SK-N-SH (cell line): Measurements from ENCODE around the gene TNFRSF14. TPM values are rescaled to one million over a fixed set of nuclear protein-coding genes. Genes with fewer than 3 reads are reported as not detected.

Source experiments
- CTCF ChIA-PET: fragments of 300-600, 350-600 bp; formaldehyde crosslinking; extraction: SDS; loops from one replicate; lab custom pipeline; 2021; lab: Yijun Ruan, JAX
- POLR2A ChIA-PET: fragments of 350-600 bp; sonication (Branson Sonifier 250); formaldehyde crosslinking; extraction: SDS; loops from one replicate; lab custom pipeline; 2020; ENCODE audit warnings: antibody characterized with exemption, inconsistent platforms; lab: Yijun Ruan, JAX
- DNase-seq: peaks from one replicate; pipeline ENCODE4 v3.0.0; 2012
- H2AFZ ChIP-seq: fragments of 200-600 bp; sonication (generic); 2 replicates; pipeline ENCODE4 v1.8.1; 2016; ENCODE audit warnings: antibody characterized with exemption, mild to moderate bottlenecking, low read depth
- H3F3A ChIP-seq: fragments of 200-600 bp; sonication (generic); replicated peaks from 2 replicates; pipeline ENCODE3; 2016; ENCODE audit warnings: antibody characterized with exemption, mild to moderate bottlenecking; ENCODE audit not compliant: insufficient read depth
- H3K27ac ChIP-seq, 2 experiments: fragments of 200-500 bp in 1 of 2; fragments of 200-600 bp in 1 of 2; sonication (Bioruptor generic) in 1 of 2; sonication (generic), shearing (Covaris generic) in 1 of 2; 2 replicates each; pipeline versions ENCODE4 v1.5.1 to v1.6.1; 2014 to 2016; ENCODE audit warnings: low read depth in 2 of 2, inconsistent platforms in 1 of 2, low read length in 1 of 2, mild to moderate bottlenecking in 1 of 2, mixed read lengths in 1 of 2
- H3K27me3 ChIP-seq: fragments of 200-600 bp; sonication (generic), shearing (Covaris generic); 2 replicates; pipeline ENCODE4 v1.6.1; 2016; ENCODE audit warnings: mixed run types; ENCODE audit not compliant: insufficient read depth
- H3K36me3 ChIP-seq, 2 experiments: fragments of 200-500 bp in 1 of 2; fragments of 200-600 bp in 1 of 2; sonication (Bioruptor generic) in 1 of 2; sonication (generic) in 1 of 2; replicated peaks in 1 of 2; 2 replicates each; pipeline versions ENCODE3 to v1.5.1; 2014 to 2016; ENCODE audit warnings: low read length in 1 of 2, mild to moderate bottlenecking in 1 of 2; ENCODE audit not compliant: insufficient read depth in 2 of 2, control insufficient read depth in 1 of 2
- H3K4me1 ChIP-seq, 2 experiments: fragments of 200-500 bp in 1 of 2; fragments of 200-600 bp in 1 of 2; sonication (Bioruptor generic) in 1 of 2; sonication (generic), shearing (Covaris generic) in 1 of 2; 2 replicates each; pipeline versions ENCODE4 v1.5.1 to v1.6.1; 2014 to 2016; ENCODE audit warnings: low read depth in 1 of 2, low read length in 1 of 2, mixed run types in 1 of 2; ENCODE audit not compliant: insufficient read depth in 2 of 2, control insufficient read depth in 1 of 2
- H3K4me2 ChIP-seq: fragments of 200-600 bp; sonication (generic), shearing (Covaris generic); 2 replicates; pipeline ENCODE4 v1.6.1; 2017; ENCODE audit warnings: mixed run types
- H3K4me3 ChIP-seq, 2 experiments: fragments of 200-500 bp in 1 of 2; fragments of 200-600 bp in 1 of 2; sonication (Bioruptor generic) in 1 of 2; sonication (generic), shearing (Covaris generic) in 1 of 2; 2 replicates each; pipeline versions ENCODE4 v1.5.1 to v1.8.1; 2014 to 2016; ENCODE audit warnings: low read depth in 2 of 2, inconsistent platforms in 1 of 2, low read length in 1 of 2, mild to moderate bottlenecking in 1 of 2, mixed read lengths in 1 of 2, moderate library complexity in 1 of 2
- H3K79me2 ChIP-seq: fragments of 200-600 bp; sonication (generic); 2 replicates; pipeline ENCODE4 v1.8.1; 2017; ENCODE audit warnings: mild to moderate bottlenecking; ENCODE audit not compliant: insufficient read depth
- H3K9ac ChIP-seq: fragments of 200-600 bp; sonication (generic); 2 replicates; pipeline ENCODE4 v1.6.1; 2017; ENCODE audit warnings: mixed run types
- H3K9me2 ChIP-seq: fragments of 200-600 bp; sonication (generic); 2 replicates; pipeline ENCODE4 v1.6.1; 2017; ENCODE audit warnings: mixed run types
- H3K9me3 ChIP-seq: fragments of 200-600 bp; sonication (generic); 2 replicates; pipeline ENCODE4 v1.6.1; 2017; ENCODE audit warnings: mixed run types, mild to moderate bottlenecking, moderate library complexity
- H4K20me1 ChIP-seq: fragments of 200-600 bp; sonication (generic); 2 replicates; pipeline ENCODE4 v1.6.1; 2017; ENCODE audit warnings: mild to moderate bottlenecking, mixed run types; ENCODE audit not compliant: insufficient read depth
- ELF1 ChIP-seq: IDR thresholded peaks from 2 replicates; pipeline ENCODE4 v1.4.0; 2012
- EP300 ChIP-seq, 2 experiments: IDR thresholded peaks; 2 replicates each; pipeline versions ENCODE4 v1.4.0 to v1.6.1; 2012; ENCODE audit warnings: borderline replicate concordance in 1 of 2, low read depth in 1 of 2, low read length in 1 of 2
- FOXM1 ChIP-seq: IDR thresholded peaks from 2 replicates; pipeline ENCODE4 v1.4.0; 2012; ENCODE audit warnings: low read depth, mild to moderate bottlenecking
- GABPA ChIP-seq: IDR thresholded peaks from 2 replicates; pipeline ENCODE4 v1.4.0; 2012; ENCODE audit warnings: low read depth, mild to moderate bottlenecking
- GATA2 ChIP-seq: sonication (generic); formaldehyde crosslinking; IDR thresholded peaks from 2 replicates; pipeline ENCODE4 v1.5.0; 2020; ENCODE audit warnings: mild to moderate bottlenecking, missing genetic modification reagents
- MXI1 ChIP-seq: IDR thresholded peaks from 2 replicates; pipeline ENCODE4 v1.6.1; 2012; ENCODE audit warnings: mild to moderate bottlenecking, low read depth, low read length, improper control_type of control experiment
- NFIC ChIP-seq: IDR thresholded peaks from 2 replicates; pipeline ENCODE4 v1.4.0; 2012; ENCODE audit warnings: borderline replicate concordance
- NRF1 ChIP-seq: IDR thresholded peaks from 2 replicates; pipeline ENCODE4 v1.6.1; 2012; ENCODE audit warnings: low read depth, mild to moderate bottlenecking, low read length
- POLR2AphosphoS5 ChIP-seq: IDR thresholded peaks from 2 replicates; pipeline ENCODE4 v1.6.1; 2012; ENCODE audit warnings: low read depth, low read length
- RAD21 ChIP-seq: IDR thresholded peaks from 2 replicates; pipeline ENCODE4 v1.6.1; 2012; ENCODE audit warnings: mild to moderate bottlenecking, low read length
- RFX5 ChIP-seq: IDR thresholded peaks from 2 replicates; pipeline ENCODE4 v1.6.1; 2012; ENCODE audit warnings: mild to moderate bottlenecking, improper control_type of control experiment, low read length
- RXRA ChIP-seq: IDR thresholded peaks from 2 replicates; pipeline ENCODE4 v1.4.0; 2012; ENCODE audit warnings: low read depth, mild to moderate bottlenecking, borderline replicate concordance
- SIN3A ChIP-seq: IDR thresholded peaks from 2 replicates; pipeline ENCODE4 v1.6.1; 2012; ENCODE audit warnings: low read depth, mild to moderate bottlenecking, low read length, moderate library complexity, borderline replicate concordance
- SMC3 ChIP-seq: IDR thresholded peaks from 2 replicates; pipeline ENCODE4 v1.6.1; 2012; ENCODE audit warnings: low read depth, low read length, improper control_type of control experiment
- TAF1 ChIP-seq: IDR thresholded peaks from 2 replicates; pipeline ENCODE4 v1.6.1; 2012; ENCODE audit warnings: low read depth, mild to moderate bottlenecking, low read length, moderate library complexity, borderline replicate concordance
- TCF12 ChIP-seq: IDR thresholded peaks from 2 replicates; pipeline ENCODE4 v1.4.0; 2012
- USF1 ChIP-seq: IDR thresholded peaks from 2 replicates; pipeline ENCODE4 v1.4.0; 2012; ENCODE audit warnings: low read depth, borderline replicate concordance
- YY1 ChIP-seq: IDR thresholded peaks from 2 replicates; pipeline ENCODE4 v1.4.0; 2012; ENCODE audit warnings: low read depth, mild to moderate bottlenecking
- ZBTB33 ChIP-seq: IDR thresholded peaks from 2 replicates; pipeline ENCODE4 v1.4.0; 2012; ENCODE audit warnings: low read depth, borderline replicate concordance
- WGBS: methylation state at CpG from one replicate; pipeline ENCODE4 v1.1.6; 2017; ENCODE audit warnings: low lambda C conversion rate; 5-methylcytosine and 5-hydroxymethylcytosine counted together
- polyA plus RNA-seq, 3 experiments: library from polyadenylated mRNA; depleted of rRNA; stranded (reverse); fragments of >200 nt; gene quantifications; 2 replicates each; pipeline ENCODE4 v1.2.3, GENCODE V29; 2012
- TF ChIP-seq, protein P1 (sequence below): IDR thresholded peaks from 2 replicates; pipeline ENCODE4 v1.4.0; 2012; ENCODE audit warnings: low read depth

The TNFRSF14 gene
- polyA plus RNA-seq, 1 of the 3 experiments (the other 2 are of a cell fraction) = 0.28 TPM

DNA sequence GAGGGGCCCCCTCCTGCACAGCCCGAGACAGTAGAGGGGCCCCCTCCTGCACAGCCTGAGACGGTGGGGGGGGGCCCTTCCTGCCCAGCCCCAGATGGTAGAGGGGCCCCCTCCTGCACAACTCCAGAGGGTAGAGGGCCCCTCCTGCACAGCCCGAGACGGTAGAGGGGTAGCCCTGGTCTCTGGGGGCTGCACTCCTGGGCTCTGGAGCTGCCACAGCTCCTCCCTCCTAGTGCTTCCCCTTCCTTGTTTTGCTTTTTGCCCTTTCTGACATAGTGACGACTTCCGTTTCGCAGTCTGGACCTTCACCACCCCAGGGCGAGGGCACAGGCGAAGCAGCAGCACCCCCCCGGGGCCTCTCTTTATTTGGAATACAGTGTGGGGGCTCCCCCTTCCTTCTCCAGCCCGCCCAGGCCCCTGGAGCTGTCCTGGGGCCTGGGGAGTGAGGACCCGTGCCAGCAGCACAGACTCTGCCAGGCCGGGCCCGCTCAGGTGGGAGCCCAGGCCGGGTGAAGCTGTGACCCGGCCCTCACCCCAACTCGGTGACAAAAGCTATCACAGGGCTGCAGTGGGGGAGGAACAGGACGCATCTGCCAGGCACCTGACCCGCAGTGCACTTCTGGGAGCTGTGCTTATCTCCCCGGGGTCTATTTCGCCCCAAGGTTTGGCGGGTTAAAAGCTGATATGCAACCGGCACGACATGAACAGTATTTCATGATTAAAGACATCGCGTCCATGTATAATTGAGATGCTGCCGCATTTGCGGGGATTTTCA is 29.3 kb downstream of the TNFRSF14 start:
- peak; percentile 82 for DNase-seq
- Histone ChIP-seq H3K4me1 (peaks cover 0 to 29% of the 10 kb centered on the region in 2 experiments; a peak in 1 of 4 replicates), H3K9me3 (no peaks in the 10 kb centered on the region), H2AFZ (peak overlapping the region; percentile 63), H3K9me2 (no peaks in the 10 kb centered on the region), H3K9ac (peak overlapping the region; percentile 77)
- TF ChIP-seq SIN3A (no peak), FOXM1 (no peak), SMC3 (no peak), USF1 (no peak), ELF1 (peak; percentile 17; the same call in 1 of the 2 replicates), EP300 (IDR thresholded peaks at IDR 0.05; ENCODE audit: borderline replicate concordance in 1 of 2, low read depth in 1 of 2, low read length in 1 of 2) (no peak), GABPA (peak; percentile 52), YY1 (no peak), RFX5 (no peak), GATA2 (CRISPR knock-in tag) (no peak; the same call in 1 of the 2 replicates), NFIC (no peak), RAD21 (no peak), POLR2AphosphoS5 (no peak), NRF1 (no peak), ZBTB33 (no peak), MXI1 (0 out of 2 replicates have a peak, but pooled peaks have one; percentile 13), RXRA (no peak), TAF1 (no peak), TCF12 (no peak)
- TF ChIP-seq, protein P1, sequence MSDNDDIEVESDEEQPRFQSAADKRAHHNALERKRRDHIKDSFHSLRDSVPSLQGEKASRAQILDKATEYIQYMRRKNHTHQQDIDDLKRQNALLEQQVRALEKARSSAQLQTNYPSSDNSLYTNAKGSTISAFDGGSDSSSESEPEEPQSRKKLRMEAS = peak; percentile 27; the same call in 1 of the 2 replicates
- TF ChIP-seq, all 33 proteins: peak for 4
- Histone ChIP-seq H3K27me3 (no peaks in the 10 kb centered on the region), H3K36me3 (peaks cover 0 to 5% of the 10 kb centered on the region in 2 experiments), H3K4me2 (peak overlapping the region; percentile 93), H3K27ac (peak overlapping the region; percentile 45 to 88; a peak in 3 of 4 replicates), H4K20me1 (no peaks in the 10 kb centered on the region), H3K79me2 (peaks cover 6% of the 10 kb centered on the region; the same call in 1 of the 2 replicates), H3K4me3 (peak overlapping the region; percentile 70 to 86), H3F3A (peaks cover 6% of the 10 kb centered on the region)
- 5% methylated on average over 19 of the region's 28 CpGs for WGBS
- ChIA-PET CTCF (interaction anchor here (1.2 to 3.0 kb wide), 4 partner anchors 37 to 125 kb away, joined by 3 to 13 read pairs (median 6); no protein-coding TSS in a partner anchor), POLR2A (interaction anchor here (0.6 to 1.3 kb wide), 6 partner anchors 24 to 194 kb away, joined by 3 to 5 read pairs (median 4); partner anchors contain the start of gene RER1)
